PC-3 (cell line): ENCODE measurements around the gene MATCAP1.

Source experiments
- CTCF ChIP-seq: fragments of 300-600 bp; sonication (generic); conservative IDR thresholded peaks from 2 replicates; pipeline ENCODE4 v1.5.1; 2017; ENCODE audit warnings: antibody characterized with exemption, low read depth, mild to moderate bottlenecking, low read length
- EZH2 ChIP-seq: fragments of 300-600 bp; sonication (generic); IDR thresholded peaks from one replicate; pipeline ENCODE4 v1.6.1; 2017; ENCODE audit warnings: antibody characterized with exemption, mild to moderate bottlenecking, low read length; ENCODE audit not compliant: unreplicated experiment
- EZH2phosphoT487 ChIP-seq: fragments of 300-600 bp; sonication (generic); IDR thresholded peaks from 2 replicates; pipeline ENCODE4 v1.6.1; 2018; ENCODE audit warnings: mild to moderate bottlenecking, antibody characterized with exemption, low read length, borderline replicate concordance

GRCh38 chr16:67156143-67156844 lies 27.5 kb downstream of the MATCAP1 start:
- no peak for TF ChIP-seq CTCF
- TF ChIP-seq EZH2phosphoT487: no peak
- TF ChIP-seq EZH2: no peak
